H1 (cell line): ENCODE results near the gene DHH.

ENCODE experiments used
- ASH2L ChIP-seq: fragments of 200-600, 300-600 bp; sonication (generic); IDR thresholded peaks from one replicate; pipeline ENCODE4 v1.7.1; 2017; ENCODE audit warnings: low read length
- CREB1 ChIP-seq: IDR thresholded peaks from 2 replicates; pipeline ENCODE4 v1.6.1; 2012; ENCODE audit warnings: inconsistent platforms
- EP300 ChIP-seq, 2 experiments: IDR thresholded peaks; 1 replicate in 1 of 2; 2 replicates in 1 of 2; pipeline ENCODE4 v1.6.1; 2011 to 2012; ENCODE audit warnings: low read depth in 2 of 2, low read length in 2 of 2, mild to moderate bottlenecking in 2 of 2, borderline replicate concordance in 1 of 2, inconsistent platforms in 1 of 2, moderate library complexity in 1 of 2
- EZH2 ChIP-seq: fragments of 200-600 bp; sonication (generic); IDR thresholded peaks from 2 replicates; pipeline ENCODE4 v1.7.1; 2012; ENCODE audit warnings: low read depth, mild to moderate bottlenecking, moderate library complexity, low read length, inconsistent platforms; ENCODE audit not compliant: severe bottlenecking
- HDAC2 ChIP-seq, 2 experiments: fragments of 300-600 bp in 1 of 2; sonication (generic) in 1 of 2; IDR thresholded peaks; 2 replicates each; pipeline ENCODE4 v1.6.1; 2011 to 2012; ENCODE audit warnings: low read depth in 2 of 2, low read length in 2 of 2, mild to moderate bottlenecking in 2 of 2, moderate library complexity in 2 of 2, borderline replicate concordance in 1 of 2, inconsistent platforms in 1 of 2
- HDAC6 ChIP-seq: IDR thresholded peaks from one replicate; pipeline ENCODE4 v1.7.1; 2012; ENCODE audit warnings: low read depth, mild to moderate bottlenecking, inconsistent platforms, low read length, moderate library complexity
- POLR2A ChIP-seq, 2 experiments: IDR thresholded peaks; 1 replicate in 1 of 2; 2 replicates in 1 of 2; pipeline ENCODE4 v1.6.1; 2011; ENCODE audit warnings: low read depth in 2 of 2, low read length in 2 of 2, mild to moderate bottlenecking in 2 of 2; ENCODE audit errors: control extremely low read depth in 1 of 2
- RFX5 ChIP-seq: IDR thresholded peaks from 2 replicates; pipeline ENCODE4 v1.6.1; 2011; ENCODE audit warnings: low read depth, low read length, improper control_type of control experiment, borderline replicate concordance
- SUZ12 ChIP-seq: fragments of 200-600 bp; sonication (generic); IDR thresholded peaks from 2 replicates; pipeline ENCODE4 v1.6.1; 2012; ENCODE audit warnings: mild to moderate bottlenecking, inconsistent platforms, low read length, moderate library complexity, mixed read lengths
- YY1 ChIP-seq: IDR thresholded peaks from 2 replicates; pipeline ENCODE4 v1.6.1; 2011; ENCODE audit warnings: low read depth, mild to moderate bottlenecking, low read length
- TF ChIP-seq, protein P1 (sequence below), 3 experiments: IDR thresholded peaks; 1 replicate in 2 of 3; 2 replicates in 1 of 3; pipeline versions ENCODE4 v1.5.1 to v1.6.1; 2011; ENCODE audit warnings: low read length in 3 of 3, mild to moderate bottlenecking in 3 of 3, inconsistent platforms in 2 of 3, low read depth in 1 of 3, moderate library complexity in 1 of 3; ENCODE audit not compliant: insufficient read depth in 1 of 3; ENCODE audit errors: control extremely low read depth in 1 of 3
- TF ChIP-seq, protein P2 (sequence below): IDR thresholded peaks from 2 replicates; pipeline ENCODE4 v1.6.1; 2011; ENCODE audit warnings: low read length, improper control_type of control experiment
- TF ChIP-seq, protein P3 (sequence below): IDR thresholded peaks from 2 replicates; pipeline ENCODE4 v1.6.1; 2012; ENCODE audit warnings: inconsistent platforms

DNA sequence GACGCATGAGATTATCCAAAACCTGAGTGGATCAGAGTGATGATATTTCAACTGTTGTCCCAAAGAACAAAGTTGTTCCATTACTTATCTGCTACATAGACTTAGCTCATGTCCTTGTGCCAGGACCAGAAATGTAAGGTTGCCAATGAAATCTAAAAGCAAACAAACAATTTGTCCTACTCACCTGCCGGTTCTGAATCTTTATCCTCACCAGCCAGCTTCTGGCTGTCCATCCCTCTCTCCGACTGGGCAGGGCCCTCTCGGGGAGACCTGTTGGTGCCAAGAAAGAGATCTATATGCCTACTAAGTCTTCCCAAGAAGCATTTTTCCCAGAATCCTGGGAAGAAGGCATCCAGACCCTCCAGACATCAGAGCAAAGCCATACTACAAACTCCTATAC, 39.5 kb downstream of the DHH start:
- TF ChIP-seq CREB1 (no peak), ASH2L (no peak), POLR2A (IDR thresholded peaks at IDR 0.05; ENCODE audit: control extremely low read depth in 1 of 2, low read depth in 2 of 2, low read length in 2 of 2) (no peak), EP300 (IDR thresholded peaks at IDR 0.05; ENCODE audit: borderline replicate concordance in 1 of 2, low read depth in 2 of 2, low read length in 2 of 2) (no peak), SUZ12 (no peak), HDAC6 (no peak), RFX5 (no peak), EZH2 (no peak), YY1 (no peak), HDAC2 (IDR thresholded peaks at IDR 0.05; ENCODE audit: borderline replicate concordance in 1 of 2, low read depth in 2 of 2, low read length in 2 of 2) (no peak)
- TF ChIP-seq, protein P1, sequence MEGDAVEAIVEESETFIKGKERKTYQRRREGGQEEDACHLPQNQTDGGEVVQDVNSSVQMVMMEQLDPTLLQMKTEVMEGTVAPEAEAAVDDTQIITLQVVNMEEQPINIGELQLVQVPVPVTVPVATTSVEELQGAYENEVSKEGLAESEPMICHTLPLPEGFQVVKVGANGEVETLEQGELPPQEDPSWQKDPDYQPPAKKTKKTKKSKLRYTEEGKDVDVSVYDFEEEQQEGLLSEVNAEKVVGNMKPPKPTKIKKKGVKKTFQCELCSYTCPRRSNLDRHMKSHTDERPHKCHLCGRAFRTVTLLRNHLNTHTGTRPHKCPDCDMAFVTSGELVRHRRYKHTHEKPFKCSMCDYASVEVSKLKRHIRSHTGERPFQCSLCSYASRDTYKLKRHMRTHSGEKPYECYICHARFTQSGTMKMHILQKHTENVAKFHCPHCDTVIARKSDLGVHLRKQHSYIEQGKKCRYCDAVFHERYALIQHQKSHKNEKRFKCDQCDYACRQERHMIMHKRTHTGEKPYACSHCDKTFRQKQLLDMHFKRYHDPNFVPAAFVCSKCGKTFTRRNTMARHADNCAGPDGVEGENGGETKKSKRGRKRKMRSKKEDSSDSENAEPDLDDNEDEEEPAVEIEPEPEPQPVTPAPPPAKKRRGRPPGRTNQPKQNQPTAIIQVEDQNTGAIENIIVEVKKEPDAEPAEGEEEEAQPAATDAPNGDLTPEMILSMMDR (IDR thresholded peaks at IDR 0.05; ENCODE audit: control extremely low read depth in 1 of 3, insufficient read depth in 1 of 3, low read depth in 1 of 3, low read length in 3 of 3) = no peak
- TF ChIP-seq, protein P2, sequence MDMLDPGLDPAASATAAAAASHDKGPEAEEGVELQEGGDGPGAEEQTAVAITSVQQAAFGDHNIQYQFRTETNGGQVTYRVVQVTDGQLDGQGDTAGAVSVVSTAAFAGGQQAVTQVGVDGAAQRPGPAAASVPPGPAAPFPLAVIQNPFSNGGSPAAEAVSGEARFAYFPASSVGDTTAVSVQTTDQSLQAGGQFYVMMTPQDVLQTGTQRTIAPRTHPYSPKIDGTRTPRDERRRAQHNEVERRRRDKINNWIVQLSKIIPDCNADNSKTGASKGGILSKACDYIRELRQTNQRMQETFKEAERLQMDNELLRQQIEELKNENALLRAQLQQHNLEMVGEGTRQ = no peak
- TF ChIP-seq, protein P3, sequence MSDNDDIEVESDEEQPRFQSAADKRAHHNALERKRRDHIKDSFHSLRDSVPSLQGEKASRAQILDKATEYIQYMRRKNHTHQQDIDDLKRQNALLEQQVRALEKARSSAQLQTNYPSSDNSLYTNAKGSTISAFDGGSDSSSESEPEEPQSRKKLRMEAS = no peak
